Adrenal gland (tissue), 12 donors: Measurements from ENCODE around the gene CCDC154. TPM values are rescaled to one million over a fixed set of nuclear protein-coding genes. Genes with fewer than 3 reads are reported as not detected.

Experiments used
- DNase-seq, 7 donors: peaks; one replicate each; pipeline ENCODE4 v3.0.0-alpha.2; 2019 to 2020
- H3K27ac ChIP-seq, 5 donors: fragments of 200-600 bp; sonication (generic) in 4 of 5; 1 replicate in 3 of 5; 2 replicates in 2 of 5; pipeline versions ENCODE4 v1.5.1 to v1.8.0; 2016 to 2020; ENCODE audit warnings: mild to moderate bottlenecking in 1 of 5
- H3K27me3 ChIP-seq: fragments of 200-600 bp; 2 replicates; pipeline ENCODE4 v1.8.0; 2021
- H3K36me3 ChIP-seq, 2 donors: fragments of 200-600 bp; replicated peaks in 1 of 2; 1 replicate in 1 of 2; 2 replicates in 1 of 2; pipeline versions ENCODE4 v1.5.1 to v1.8.0; 2018 to 2022
- H3K4me1 ChIP-seq, 2 donors: fragments of 200-600 bp; replicated peaks in 1 of 2; 1 replicate in 1 of 2; 2 replicates in 1 of 2; pipeline versions ENCODE4 v1.5.1 to v1.8.0; 2018 to 2021
- H3K4me3 ChIP-seq, 4 donors: fragments of 200-600 bp; sonication (generic) in 3 of 4; one replicate each; pipeline ENCODE4 v1.5.1; 2016 to 2018
- H3K9me3 ChIP-seq, 3 donors: fragments of 200-600 bp; sonication (generic) in 1 of 3; replicated peaks in 1 of 3; 1 replicate in 2 of 3; 2 replicates in 1 of 3; pipeline versions ENCODE4 v1.5.1 to v1.8.0; 2016 to 2021
- CTCF ChIP-seq, 6 experiments: fragments of 450-650 bp in 4 of 6; fragments of 200-600 bp in 2 of 6; sonication (generic) in 1 of 6; IDR thresholded peaks; 1 replicate in 5 of 6; 2 replicates in 1 of 6; pipeline versions ENCODE4 v1.5.1 to v1.8.0; 2016 to 2021; ENCODE audit warnings: antibody characterized with exemption in 6 of 6, mild to moderate bottlenecking in 2 of 6, moderate library complexity in 1 of 6
- POLR2A ChIP-seq, 2 donors: fragments of 450-650 bp; IDR thresholded peaks; one replicate each; pipeline ENCODE4 v1.6.1; 2017; ENCODE audit warnings: antibody characterized with exemption in 2 of 2, mild to moderate bottlenecking in 2 of 2, moderate library complexity in 1 of 2
- WGBS, 4 donors: extraction: QIAGEN DNeasy Blood & Tissue Kit in 2 of 4; methylation state at CpG; one replicate each; pipeline versions ENCODE4 v1.1.5 to v1.1.7; 2013 to 2017; 5-methylcytosine and 5-hydroxymethylcytosine counted together
- intact Hi-C, 2 donors: fragments of 100-400 bp; cut with DNase I; formaldehyde crosslinking; loops; one replicate each; pipeline versions ENCODE4 v1.14.1 to v1.15.0; 2022 to 2023
- polyA plus RNA-seq, 3 donors: library from polyadenylated mRNA; stranded (reverse); fragments of 200-250 nt in 2 of 3; fragments of 350-450 nt in 1 of 3; fragmentation: Illumina TruSeq in 1 of 3; extraction: RNeasy Lipid Tissue Mini Kit (QIAGEN cat#74804) in 1 of 3; gene quantifications; one replicate each; pipeline ENCODE4 v1.2.3, GENCODE V29; 2013 to 2014
- total RNA-seq, 9 donors: library from RNA; depleted of rRNA in 4 of 9; stranded (reverse); fragments of >200 nt in 4 of 9; fragments of 120-200 nt in 1 of 9; fragmentation: NEBNext Ultra II Directional in 1 of 9; extraction: Animal tissue kit (Norgen Biotek cat#: 25700) in 1 of 9; gene quantifications; one replicate each; pipeline versions ENCODE4 v1.1.0 to v1.2.4, GENCODE V29; 2013 to 2023
- donor health status: healthy with polysubstance abuse.
- donor health status: Bipolar disorder and iron deficiency.
- donor health status: DM: yes; HTN: yes; CAD: no.
- donor health status: DM: no; HTN: no; CAD: no.
- donor health status: DM: no; HTN: no; CAD: no.
- donor health status: DM: yes; HTN: yes; CAD: no.

Gene CCDC154
- total and polyA plus RNA-seq, 12 donors = 0.28 to 39.7 (median 1.1) TPM; not detected in 1

GRCh38 chr16:1458977-1459341 is 14.6 kb upstream of the CCDC154 start:
- H3K27me3 ChIP-seq = no peaks in the 10 kb centered on the region
- WGBS, 4 donors = 68 to 78% (median 74%) methylated on average over 13 to 14 of the region's 14 CpGs; no CpG with 5 or more reads in 1 of the 4 donors
- intact Hi-C loops = no loop called here
- DNase-seq = no peak
- no peaks in the 10 kb centered on the region for H3K9me3 ChIP-seq
- H3K27ac ChIP-seq = no peak overlapping the region
- TF ChIP-seq POLR2A (IDR thresholded peaks at IDR 0.05) (no peak), CTCF (IDR thresholded peaks at IDR 0.05) (no peak)
- peaks cover 0 to 63% of the 10 kb centered on the region in 2 donors for H3K36me3 ChIP-seq
- H3K4me1 ChIP-seq = peaks cover 0 to 8% of the 10 kb centered on the region in 2 donors
- no peak overlapping the region for H3K4me3 ChIP-seq

- Histone ChIP-seq H3K4me3 (no peak overlapping the region), H3K27ac (no peak overlapping the region), H3K9me3 (no peaks in the 10 kb centered on the region), H3K4me1 (peaks cover 0 to 8% of the 10 kb centered on the region in 2 donors), H3K36me3 (peaks cover 0 to 68% of the 10 kb centered on the region in 2 donors), H3K27me3 (no peaks in the 10 kb centered on the region)
- TF ChIP-seq POLR2A (IDR thresholded peaks at IDR 0.05) = no peak
- intact Hi-C loops = no loop called here
- DNase-seq = no peak
- 90 to 94% (median 93%) methylated on average over 23 to 26 of the region's 26 CpGs for WGBS, 4 donors
Measured at GRCh38 chr16:1458336-1458976, 14.1 kb upstream of the CCDC154 start.

GRCh38 chr16:1457489-1458245 is 13.3 kb upstream of the CCDC154 start:
- Histone ChIP-seq H3K4me3 (no peak overlapping the region), H3K4me1 (peaks cover 0 to 8% of the 10 kb centered on the region in 2 donors), H3K36me3 (peaks cover 0 to 76% of the 10 kb centered on the region in 2 donors), H3K27me3 (no peaks in the 10 kb centered on the region), H3K9me3 (no peaks in the 10 kb centered on the region), H3K27ac (no peak overlapping the region)
- intact Hi-C loops = no loop called here
- WGBS, 4 donors = 90 to 94% (median 91%) methylated on average over 20 to 42 of the region's 42 CpGs
- DNase-seq = no peak
- no peak for TF ChIP-seq CTCF (IDR thresholded peaks at IDR 0.05)
- no peak for TF ChIP-seq POLR2A (IDR thresholded peaks at IDR 0.05)

- Histone ChIP-seq H3K36me3 (peaks cover 0 to 84% of the 10 kb centered on the region in 2 donors), H3K4me1 (peaks cover 0 to 8% of the 10 kb centered on the region in 2 donors), H3K4me3 (no peak overlapping the region), H3K9me3 (no peaks in the 10 kb centered on the region), H3K27ac (no peak overlapping the region), H3K27me3 (no peaks in the 10 kb centered on the region)
- WGBS, 4 donors = 79 to 96% (median 90%) methylated on average over 14 to 16 of the region's 16 CpGs
- TF ChIP-seq CTCF (IDR thresholded peaks at IDR 0.05) (no peak), POLR2A (IDR thresholded peaks at IDR 0.05) (no peak)
- intact Hi-C loops = no loop called here
- DNase-seq = no peak
Measured at GRCh38 chr16:1456951-1457350, 12.6 kb upstream of the CCDC154 start.
